Adipose tissue (tissue), 3 donors: ENCODE results near the gene BMP8A. TPM values are rescaled to one million over a fixed set of nuclear protein-coding genes. Genes with fewer than 3 reads are reported as not detected.
"Not testable (repeated sequence)": the region's sequence is repeated elsewhere in the genome, so short reads cannot be mapped to it uniquely, and the experiment has no call there.

Experiments
- H3K27ac ChIP-seq: one replicate; pipeline ENCODE4 v1.5.1; 2013; ENCODE audit warnings: low read depth, low read length
- WGBS, 3 donors: extraction: QIAGEN DNeasy Blood & Tissue Kit; methylation state at CpG; one replicate each; pipeline ENCODE4 v1.1.7; 2013; 5-methylcytosine and 5-hydroxymethylcytosine counted together
- polyA plus RNA-seq, 3 donors: library from polyadenylated mRNA; stranded (reverse); fragments of 200-250 nt; gene quantifications; one replicate each; pipeline ENCODE4 v1.2.3, GENCODE V29; 2013
- donor health status: healthy with polysubstance abuse.
- donor health status: Bipolar disorder and iron deficiency.
- donor health status: healthy.

The BMP8A gene
- polyA plus RNA-seq, 3 donors, result 0.36 to 0.39 TPM; not detected in 1

DNA sequence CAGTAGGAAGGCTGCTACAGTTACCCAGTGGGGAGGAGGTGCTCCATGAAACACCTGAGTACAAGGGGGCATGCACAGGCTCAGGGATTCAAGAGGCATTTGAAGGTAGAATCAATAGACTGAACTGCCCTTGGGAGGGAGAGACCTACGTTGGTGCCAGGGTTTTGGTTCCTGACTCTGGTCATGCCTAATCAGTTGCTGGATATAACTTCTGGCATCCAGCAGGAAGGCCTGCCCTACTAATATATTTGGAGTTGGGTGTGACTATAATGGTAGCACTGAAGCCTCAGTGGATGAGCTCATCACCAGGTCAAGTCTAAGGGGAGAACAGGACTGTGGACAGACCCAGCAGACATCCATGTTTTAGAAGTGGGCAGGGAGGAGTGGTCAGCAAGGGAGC is 15.9 kb upstream of the BMP8A start:
- H3K27ac ChIP-seq, result not testable (repeated sequence)
- 22 to 84% (median 70%) methylated on average over 1 of the region's 1 CpG for WGBS, 3 donors

DNA sequence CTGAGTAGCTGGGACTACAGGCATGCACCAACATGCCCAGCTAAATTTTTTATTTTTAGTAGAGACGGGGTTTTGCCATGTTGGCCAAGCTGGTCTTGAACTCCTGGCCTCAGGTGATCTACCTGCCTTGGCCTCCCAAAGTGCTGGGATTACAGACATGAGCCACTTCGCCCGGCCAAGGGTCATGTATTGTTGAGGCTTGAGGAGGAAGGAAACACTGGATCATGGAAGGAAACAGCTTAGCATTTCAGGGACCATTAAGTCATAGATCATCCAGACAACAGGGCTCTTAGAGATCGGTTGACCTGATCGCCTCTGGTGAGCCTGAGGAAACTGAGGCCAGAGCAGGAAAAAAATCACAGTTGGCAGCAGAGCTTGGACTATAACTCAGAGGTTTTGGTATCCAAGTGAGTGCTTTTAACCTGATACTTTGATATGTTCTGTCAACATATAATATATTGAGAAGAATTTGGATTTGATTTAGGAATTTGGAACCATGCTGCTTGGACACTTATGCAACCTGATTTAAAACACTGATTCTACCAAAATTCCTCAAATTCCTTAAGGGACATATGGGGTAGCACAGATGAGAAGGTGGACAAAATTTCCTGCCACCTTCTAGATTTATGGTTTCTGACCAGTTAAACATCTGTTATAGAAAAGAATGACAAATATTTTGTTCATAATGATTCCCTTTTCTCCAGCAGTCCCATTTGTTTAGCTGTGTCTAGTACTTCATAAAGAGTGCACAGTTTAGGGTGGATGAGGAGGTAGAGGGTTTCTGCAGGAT is 13.1 kb upstream of the BMP8A start:
- H3K27ac ChIP-seq, result no peak overlapping the region
- 77 to 93% (median 83%) methylated on average over 5 of the region's 5 CpGs for WGBS, 3 donors

GRCh38 chr1:39481289-39481688 is 10.1 kb upstream of the BMP8A start:
- H3K27ac ChIP-seq, result no peak overlapping the region
- 89 to 92% (median 90%) methylated on average over 6 of the region's 6 CpGs for WGBS, 3 donors

DNA sequence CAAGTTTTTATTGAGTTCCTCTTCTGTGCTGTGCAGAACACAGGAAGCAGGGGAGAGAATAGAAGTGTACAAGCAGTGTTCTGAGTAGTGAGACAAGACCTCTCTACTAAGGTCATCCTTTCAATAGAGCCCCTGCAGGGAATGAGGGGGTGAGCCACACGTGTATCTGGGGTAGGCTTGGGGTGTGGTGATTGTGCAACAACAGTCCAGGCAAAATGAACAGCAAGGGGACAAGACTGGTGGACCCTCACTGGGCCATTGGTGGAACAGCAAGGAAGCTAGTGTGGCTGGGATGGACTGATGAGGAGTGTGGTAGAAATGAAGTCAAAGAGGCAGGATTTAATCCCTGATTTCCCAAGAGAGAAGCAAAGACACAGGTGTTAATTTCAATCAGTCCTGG is 8.2 kb upstream of the BMP8A start:
- WGBS, 3 donors, result 28 to 58% (median 33%) methylated on average over 1 of the region's 1 CpG
- no peak overlapping the region for H3K27ac ChIP-seq

GRCh38 chr1:39484564-39484963 is 6.9 kb upstream of the BMP8A start:
- H3K27ac ChIP-seq, result no peak overlapping the region
- WGBS, 3 donors, result 87 to 97% (median 95%) methylated on average over 7 of the region's 7 CpGs

- no peak overlapping the region for H3K27ac ChIP-seq
- WGBS, 3 donors, result 82 to 90% (median 89%) methylated on average over 14 of the region's 14 CpGs
These were observed 6.2 kb upstream of the BMP8A start for GRCh38 chr1:39485046-39485803.

DNA sequence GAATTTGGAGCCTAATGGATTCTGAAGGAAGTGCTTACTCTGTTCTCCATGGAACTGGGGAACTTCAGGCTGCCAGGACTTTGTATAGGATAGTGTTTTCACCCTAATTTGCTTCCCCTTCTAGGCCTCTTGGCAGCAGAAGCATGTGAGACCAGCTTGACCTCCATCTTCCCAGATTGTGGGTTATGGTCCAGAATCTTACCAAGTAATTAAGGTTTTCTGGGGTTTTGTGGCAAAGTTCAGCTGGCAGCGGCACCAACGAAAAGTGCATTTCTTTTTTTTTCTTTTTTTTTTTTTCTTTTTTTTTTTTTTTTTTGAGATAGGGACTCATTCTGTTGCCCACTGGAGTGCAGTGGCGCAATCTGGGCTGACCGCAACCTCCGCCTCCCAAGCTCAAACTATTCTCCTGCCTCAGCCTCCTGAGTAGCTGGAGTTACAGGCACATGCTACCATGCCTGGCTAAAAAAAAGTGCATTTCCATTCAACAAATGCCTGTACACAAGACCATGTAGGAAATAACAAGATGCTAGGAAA is 3.4 kb upstream of the BMP8A start:
- WGBS, 3 donors, result 86 to 97% (median 96%) methylated on average over 5 of the region's 5 CpGs

DNA sequence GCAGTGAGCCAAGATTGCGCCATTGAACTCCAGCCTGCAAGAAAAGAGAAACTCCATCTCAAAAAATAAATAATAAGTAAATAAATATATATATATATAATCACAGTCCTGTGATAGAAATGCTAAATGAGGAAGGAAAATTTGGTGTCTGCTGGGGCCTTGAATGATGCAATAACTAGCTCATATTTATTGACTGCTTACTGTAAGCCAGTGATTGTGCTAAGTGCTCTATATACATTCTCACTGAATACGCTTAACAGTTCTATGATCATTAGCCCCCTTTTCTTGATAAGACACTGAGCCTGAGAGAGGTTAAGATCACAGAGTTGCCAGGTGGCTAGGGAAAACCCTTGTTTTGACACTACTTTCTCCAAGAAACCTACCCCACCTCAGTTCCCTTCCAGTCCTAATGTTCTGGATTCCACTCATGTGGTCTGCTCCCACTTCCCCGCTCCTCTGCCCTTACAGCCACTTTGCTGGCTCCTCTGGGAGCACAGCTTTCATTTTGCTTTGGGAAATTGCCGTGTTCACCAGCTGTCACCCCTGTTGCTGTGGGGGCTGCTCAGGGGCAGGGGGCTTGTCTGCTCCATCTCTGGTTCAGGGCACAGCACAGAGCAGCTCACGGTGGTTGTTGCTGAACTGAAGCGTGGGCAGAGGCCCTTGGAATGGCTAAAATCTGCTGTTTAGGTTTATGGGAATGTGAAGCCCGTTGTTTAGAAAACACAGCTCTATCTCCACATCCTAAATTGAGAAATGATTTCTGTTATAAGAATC is 2.5 kb upstream of the BMP8A start:
- no peak overlapping the region for H3K27ac ChIP-seq
- 60 to 70% (median 64%) methylated on average over 7 of the region's 7 CpGs for WGBS, 3 donors

More for the DNA sequence above, 3.4 kb upstream of the BMP8A start:
- no peak overlapping the region for H3K27ac ChIP-seq

DNA sequence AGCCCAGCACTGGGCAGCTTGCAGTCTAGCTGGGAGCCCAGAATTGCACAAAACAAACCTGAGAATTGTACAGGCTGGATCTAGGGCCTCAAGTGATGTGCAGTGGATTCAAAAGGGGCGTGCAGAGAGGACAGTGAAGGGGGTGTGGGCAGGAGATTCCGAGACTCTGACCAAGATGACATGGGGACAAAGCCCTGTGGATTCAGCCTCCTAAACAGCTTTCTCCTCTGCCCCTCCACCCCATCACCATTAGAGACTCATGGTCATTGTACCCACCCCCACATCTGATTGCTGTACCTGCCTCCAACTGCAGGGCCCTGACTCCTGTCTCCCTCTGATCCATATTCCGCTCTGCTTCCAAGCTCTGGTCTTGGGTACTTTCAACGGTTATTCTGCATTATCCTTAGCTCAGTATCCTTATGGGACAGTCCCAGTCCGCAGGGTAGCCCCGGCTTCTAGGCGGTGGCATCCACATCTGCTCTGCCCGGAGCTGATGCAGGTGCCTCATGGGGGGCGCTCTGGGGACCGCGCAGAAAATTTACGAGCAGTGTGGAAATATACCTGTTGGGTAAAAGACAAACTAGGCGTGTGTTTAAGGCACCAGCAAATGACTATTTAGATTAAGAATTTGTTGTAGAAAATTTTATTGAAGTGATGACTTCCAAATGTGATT is 1.7 kb upstream of the BMP8A start:
- WGBS, 3 donors, result 66 to 79% (median 66%) methylated on average over 13 of the region's 13 CpGs
- no peak overlapping the region for H3K27ac ChIP-seq

DNA sequence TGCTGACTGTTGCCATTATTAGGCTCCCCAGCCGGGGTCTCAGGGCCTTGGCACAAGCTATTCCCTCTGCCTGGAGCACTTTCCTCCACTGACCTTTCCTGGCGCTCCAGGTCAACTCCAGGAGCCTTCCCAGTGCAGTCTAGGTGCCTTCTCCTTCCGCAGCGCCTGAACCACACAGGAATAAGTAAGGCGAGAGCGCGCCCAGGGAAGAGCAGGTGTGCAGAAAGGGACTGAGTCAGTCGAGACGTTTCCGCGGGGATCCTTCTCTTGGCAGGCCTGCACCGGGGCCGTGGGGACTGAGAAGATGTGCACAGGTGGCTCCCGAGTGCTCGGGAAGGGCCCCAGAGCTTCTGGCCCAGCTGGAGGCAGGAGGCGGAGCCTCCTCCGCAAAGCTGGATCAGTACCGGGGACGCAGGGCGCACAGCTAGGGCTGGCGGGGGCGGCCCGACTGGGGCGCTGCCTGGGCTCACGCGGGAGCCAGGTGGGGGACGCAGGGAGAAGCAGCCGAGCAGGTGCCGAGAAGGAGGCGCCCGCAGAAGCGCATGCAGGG is 765 bp upstream of the BMP8A start:
- WGBS, 3 donors, result 7 to 18% (median 16%) methylated on average over 31 to 32 of the region's 32 CpGs
- H3K27ac ChIP-seq, result no peak overlapping the region

- not testable (repeated sequence) for H3K27ac ChIP-seq
- WGBS, 3 donors, result 19 to 28% (median 25%) methylated on average over 37 to 67 of the region's 67 CpGs
These were observed 944 bp downstream of the BMP8A start for GRCh38 chr1:39492118-39493042.

GRCh38 chr1:39493043-39493810 is 1.8 kb downstream of the BMP8A start:
- WGBS, 3 donors, result 87 to 92% (median 91%) methylated on average over 11 to 13 of the region's 13 CpGs
- not testable (repeated sequence) for H3K27ac ChIP-seq

- WGBS, 3 donors, result 91 to 92% (median 92%) methylated on average over 13 of the region's 14 CpGs
These were observed 3.4 kb downstream of the BMP8A start for GRCh38 chr1:39494671-39495410.

DNA sequence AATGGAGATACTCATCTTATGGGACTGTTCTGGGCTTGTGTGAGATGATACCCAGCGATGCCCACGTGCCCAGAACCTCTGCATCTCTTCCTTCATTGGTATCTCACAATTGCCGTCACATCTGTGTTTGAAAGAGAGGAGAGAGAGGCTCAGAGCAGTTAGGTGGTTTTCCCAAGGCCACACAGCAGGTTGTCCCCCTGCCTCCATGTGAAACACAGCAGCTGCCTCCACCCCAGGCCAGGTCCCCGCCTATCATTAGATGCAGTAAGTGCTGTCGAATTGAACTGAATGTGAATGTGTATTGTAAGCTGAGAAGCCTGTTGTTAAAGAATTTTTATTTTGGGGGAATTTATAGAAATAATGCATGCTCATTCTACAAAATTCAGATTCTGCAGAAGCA is 5.1 kb downstream of the BMP8A start:
- WGBS, 3 donors, result 62 to 95% (median 95%) methylated on average over 5 of the region's 5 CpGs
- not testable (repeated sequence) for H3K27ac ChIP-seq

More at GRCh38 chr1:39494671-39495410, 3.4 kb downstream of the BMP8A start:
- no peak overlapping the region for H3K27ac ChIP-seq

DNA sequence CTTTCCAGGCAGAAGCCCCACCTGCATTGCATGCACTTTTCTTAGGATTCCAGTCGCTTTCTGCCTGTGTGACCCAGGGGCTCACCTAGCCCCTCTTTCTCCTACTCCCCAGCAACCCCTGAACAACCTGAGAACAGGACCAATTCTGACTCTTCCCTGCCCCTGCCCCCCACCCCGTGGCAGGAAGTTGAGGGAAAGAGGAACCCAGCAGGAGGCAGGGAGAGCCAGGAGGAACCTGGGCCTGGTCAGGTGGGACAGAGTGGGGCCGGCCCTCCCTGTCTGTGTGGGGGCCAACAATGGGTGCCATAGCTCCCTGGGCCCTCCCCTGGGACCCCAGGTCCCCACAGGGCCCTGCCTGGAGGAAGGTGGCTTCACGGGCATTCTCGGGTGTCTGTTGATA is 6.1 kb downstream of the BMP8A start:
- H3K27ac ChIP-seq, result no peak overlapping the region
- WGBS, 3 donors, result 59 to 72% (median 64%) methylated on average over 3 to 5 of the region's 5 CpGs
